ENCODE data around the gene CFLAR. TPM values are rescaled to one million over a fixed set of nuclear protein-coding genes. Genes with fewer than 3 reads are reported as not detected.

Gene CFLAR
- total and polyA plus RNA-seq, 2 of the 13 experiments (the other 11 are each of a cell fraction or from before 2014, with no cell fraction given) = 43.8 to 92.1 TPM

DNA sequence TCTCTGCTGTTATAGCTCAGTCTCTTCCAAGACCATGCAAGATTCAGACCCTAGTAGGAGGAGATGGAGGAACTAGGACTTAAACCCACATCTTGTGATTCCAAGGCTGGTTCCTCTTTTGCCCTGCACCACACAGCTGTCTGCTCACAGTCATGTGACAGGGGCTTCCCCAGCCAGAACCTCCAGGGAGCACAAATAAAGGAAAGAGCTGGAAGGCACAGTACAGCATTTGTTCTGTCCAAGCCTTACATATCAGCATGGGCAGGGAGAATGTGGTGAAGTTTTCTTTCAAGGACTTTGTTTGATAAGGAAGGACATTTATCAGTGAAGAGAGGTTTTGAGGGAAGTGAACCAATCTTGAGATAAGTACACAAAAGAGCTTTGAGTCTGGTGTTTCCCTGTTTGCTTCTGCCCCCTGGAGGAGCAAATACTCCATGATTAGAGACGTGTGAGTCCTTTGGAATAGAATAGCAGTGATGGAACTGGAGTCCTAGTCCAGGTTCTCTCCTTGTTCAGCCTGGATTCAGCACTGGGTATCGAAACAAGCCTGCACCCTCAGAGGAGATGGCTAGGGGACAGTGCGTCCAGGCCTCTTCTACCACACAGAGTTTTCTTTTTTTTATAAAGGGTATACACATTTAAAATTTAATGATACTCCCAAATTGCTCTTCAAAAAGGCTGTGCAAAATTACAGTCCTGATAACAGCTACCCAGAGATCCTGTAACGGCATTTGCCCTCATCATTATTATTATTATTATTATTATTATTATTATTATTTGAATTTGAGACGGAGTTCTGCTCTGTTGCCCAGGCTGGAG is 42.4 kb downstream of the CFLAR start (continued):
- peak; percentile 55; the same call in 1 of the 2 replicates for TF ChIP-seq FOXO1 (CRISPR knock-in tag; IDR thresholded peaks at IDR 0.05)
- 0 out of 2 replicates have a peak, but pooled peaks have one; percentile 57 for TF ChIP-seq HDAC2 (CRISPR knock-in tag; IDR thresholded peaks at IDR 0.05)
- TF ChIP-seq ZFP36L2 (CRISPR knock-in tag; IDR thresholded peaks at IDR 0.05) = 0 out of 2 replicates have a peak, but pooled peaks have one; percentile 68
- TF ChIP-seq KLF11 (CRISPR knock-in tag; IDR thresholded peaks at IDR 0.05) = peak; percentile 47; the same call in 1 of the 2 replicates
- TF ChIP-seq, protein P1, sequence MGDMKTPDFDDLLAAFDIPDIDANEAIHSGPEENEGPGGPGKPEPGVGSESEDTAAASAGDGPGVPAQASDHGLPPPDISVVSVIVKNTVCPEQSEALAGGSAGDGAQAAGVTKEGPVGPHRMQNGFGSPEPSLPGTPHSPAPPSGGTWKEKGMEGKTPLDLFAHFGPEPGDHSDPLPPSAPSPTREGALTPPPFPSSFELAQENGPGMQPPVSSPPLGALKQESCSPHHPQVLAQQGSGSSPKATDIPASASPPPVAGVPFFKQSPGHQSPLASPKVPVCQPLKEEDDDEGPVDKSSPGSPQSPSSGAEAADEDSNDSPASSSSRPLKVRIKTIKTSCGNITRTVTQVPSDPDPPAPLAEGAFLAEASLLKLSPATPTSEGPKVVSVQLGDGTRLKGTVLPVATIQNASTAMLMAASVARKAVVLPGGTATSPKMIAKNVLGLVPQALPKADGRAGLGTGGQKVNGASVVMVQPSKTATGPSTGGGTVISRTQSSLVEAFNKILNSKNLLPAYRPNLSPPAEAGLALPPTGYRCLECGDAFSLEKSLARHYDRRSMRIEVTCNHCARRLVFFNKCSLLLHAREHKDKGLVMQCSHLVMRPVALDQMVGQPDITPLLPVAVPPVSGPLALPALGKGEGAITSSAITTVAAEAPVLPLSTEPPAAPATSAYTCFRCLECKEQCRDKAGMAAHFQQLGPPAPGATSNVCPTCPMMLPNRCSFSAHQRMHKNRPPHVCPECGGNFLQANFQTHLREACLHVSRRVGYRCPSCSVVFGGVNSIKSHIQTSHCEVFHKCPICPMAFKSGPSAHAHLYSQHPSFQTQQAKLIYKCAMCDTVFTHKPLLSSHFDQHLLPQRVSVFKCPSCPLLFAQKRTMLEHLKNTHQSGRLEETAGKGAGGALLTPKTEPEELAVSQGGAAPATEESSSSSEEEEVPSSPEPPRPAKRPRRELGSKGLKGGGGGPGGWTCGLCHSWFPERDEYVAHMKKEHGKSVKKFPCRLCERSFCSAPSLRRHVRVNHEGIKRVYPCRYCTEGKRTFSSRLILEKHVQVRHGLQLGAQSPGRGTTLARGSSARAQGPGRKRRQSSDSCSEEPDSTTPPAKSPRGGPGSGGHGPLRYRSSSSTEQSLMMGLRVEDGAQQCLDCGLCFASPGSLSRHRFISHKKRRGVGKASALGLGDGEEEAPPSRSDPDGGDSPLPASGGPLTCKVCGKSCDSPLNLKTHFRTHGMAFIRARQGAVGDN (CRISPR knock-in tag; IDR thresholded peaks at IDR 0.05) = no peak
- TF ChIP-seq SAP130 (CRISPR knock-in tag; IDR thresholded peaks at IDR 0.05; ENCODE audit: low read depth) = peak; percentile 82
- no peak for TF ChIP-seq ZNF556 (CRISPR knock-in tag; IDR thresholded peaks at IDR 0.05; ENCODE audit: borderline replicate concordance)
- peak; percentile 74; the same call in 1 of the 2 replicates for TF ChIP-seq KMT2A (CRISPR knock-in tag; IDR thresholded peaks at IDR 0.05)
- TF ChIP-seq, protein P2, sequence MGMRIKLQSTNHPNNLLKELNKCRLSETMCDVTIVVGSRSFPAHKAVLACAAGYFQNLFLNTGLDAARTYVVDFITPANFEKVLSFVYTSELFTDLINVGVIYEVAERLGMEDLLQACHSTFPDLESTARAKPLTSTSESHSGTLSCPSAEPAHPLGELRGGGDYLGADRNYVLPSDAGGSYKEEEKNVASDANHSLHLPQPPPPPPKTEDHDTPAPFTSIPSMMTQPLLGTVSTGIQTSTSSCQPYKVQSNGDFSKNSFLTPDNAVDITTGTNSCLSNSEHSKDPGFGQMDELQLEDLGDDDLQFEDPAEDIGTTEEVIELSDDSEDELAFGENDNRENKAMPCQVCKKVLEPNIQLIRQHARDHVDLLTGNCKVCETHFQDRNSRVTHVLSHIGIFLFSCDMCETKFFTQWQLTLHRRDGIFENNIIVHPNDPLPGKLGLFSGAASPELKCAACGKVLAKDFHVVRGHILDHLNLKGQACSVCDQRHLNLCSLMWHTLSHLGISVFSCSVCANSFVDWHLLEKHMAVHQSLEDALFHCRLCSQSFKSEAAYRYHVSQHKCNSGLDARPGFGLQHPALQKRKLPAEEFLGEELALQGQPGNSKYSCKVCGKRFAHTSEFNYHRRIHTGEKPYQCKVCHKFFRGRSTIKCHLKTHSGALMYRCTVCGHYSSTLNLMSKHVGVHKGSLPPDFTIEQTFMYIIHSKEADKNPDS (CRISPR knock-in tag; IDR thresholded peaks at IDR 0.05) = no peak
- no peak for TF ChIP-seq ZNF224 (CRISPR knock-in tag; IDR thresholded peaks at IDR 0.05)
- TF ChIP-seq, protein P3, sequence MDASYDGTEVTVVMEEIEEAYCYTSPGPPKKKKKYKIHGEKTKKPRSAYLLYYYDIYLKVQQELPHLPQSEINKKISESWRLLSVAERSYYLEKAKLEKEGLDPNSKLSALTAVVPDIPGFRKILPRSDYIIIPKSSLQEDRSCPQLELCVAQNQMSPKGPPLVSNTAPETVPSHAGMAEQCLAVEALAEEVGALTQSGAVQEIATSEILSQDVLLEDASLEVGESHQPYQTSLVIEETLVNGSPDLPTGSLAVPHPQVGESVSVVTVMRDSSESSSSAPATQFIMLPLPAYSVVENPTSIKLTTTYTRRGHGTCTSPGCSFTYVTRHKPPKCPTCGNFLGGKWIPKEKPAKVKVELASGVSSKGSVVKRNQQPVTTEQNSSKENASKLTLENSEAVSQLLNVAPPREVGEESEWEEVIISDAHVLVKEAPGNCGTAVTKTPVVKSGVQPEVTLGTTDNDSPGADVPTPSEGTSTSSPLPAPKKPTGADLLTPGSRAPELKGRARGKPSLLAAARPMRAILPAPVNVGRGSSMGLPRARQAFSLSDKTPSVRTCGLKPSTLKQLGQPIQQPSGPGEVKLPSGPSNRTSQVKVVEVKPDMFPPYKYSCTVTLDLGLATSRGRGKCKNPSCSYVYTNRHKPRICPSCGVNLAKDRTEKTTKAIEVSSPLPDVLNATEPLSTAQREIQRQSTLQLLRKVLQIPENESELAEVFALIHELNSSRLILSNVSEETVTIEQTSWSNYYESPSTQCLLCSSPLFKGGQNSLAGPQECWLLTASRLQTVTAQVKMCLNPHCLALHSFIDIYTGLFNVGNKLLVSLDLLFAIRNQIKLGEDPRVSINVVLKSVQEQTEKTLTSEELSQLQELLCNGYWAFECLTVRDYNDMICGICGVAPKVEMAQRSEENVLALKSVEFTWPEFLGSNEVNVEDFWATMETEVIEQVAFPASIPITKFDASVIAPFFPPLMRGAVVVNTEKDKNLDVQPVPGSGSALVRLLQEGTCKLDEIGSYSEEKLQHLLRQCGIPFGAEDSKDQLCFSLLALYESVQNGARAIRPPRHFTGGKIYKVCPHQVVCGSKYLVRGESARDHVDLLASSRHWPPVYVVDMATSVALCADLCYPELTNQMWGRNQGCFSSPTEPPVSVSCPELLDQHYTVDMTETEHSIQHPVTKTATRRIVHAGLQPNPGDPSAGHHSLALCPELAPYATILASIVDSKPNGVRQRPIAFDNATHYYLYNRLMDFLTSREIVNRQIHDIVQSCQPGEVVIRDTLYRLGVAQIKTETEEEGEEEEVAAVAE (CRISPR knock-in tag; IDR thresholded peaks at IDR 0.05; ENCODE audit: borderline replicate concordance) = peak; percentile 88; the same call in 1 of the 2 replicates
- peak; percentile 72 for TF ChIP-seq KAT8 (CRISPR knock-in tag; IDR thresholded peaks at IDR 0.05)
- TF ChIP-seq ZNF562 (CRISPR knock-in tag; IDR thresholded peaks at IDR 0.05; ENCODE audit: borderline replicate concordance) = no peak
- peak; percentile 70 for TF ChIP-seq ZNF331 (CRISPR knock-in tag; IDR thresholded peaks at IDR 0.05)
- peak; percentile 56; the same call in 1 of the 2 replicates for TF ChIP-seq FOXK1 (CRISPR knock-in tag; IDR thresholded peaks at IDR 0.05; ENCODE audit: borderline replicate concordance, low read depth)
- no peak for TF ChIP-seq RBM22 (optimal IDR thresholded peaks at IDR 0.05; ENCODE audit: low read length)
- TF ChIP-seq, protein P4, sequence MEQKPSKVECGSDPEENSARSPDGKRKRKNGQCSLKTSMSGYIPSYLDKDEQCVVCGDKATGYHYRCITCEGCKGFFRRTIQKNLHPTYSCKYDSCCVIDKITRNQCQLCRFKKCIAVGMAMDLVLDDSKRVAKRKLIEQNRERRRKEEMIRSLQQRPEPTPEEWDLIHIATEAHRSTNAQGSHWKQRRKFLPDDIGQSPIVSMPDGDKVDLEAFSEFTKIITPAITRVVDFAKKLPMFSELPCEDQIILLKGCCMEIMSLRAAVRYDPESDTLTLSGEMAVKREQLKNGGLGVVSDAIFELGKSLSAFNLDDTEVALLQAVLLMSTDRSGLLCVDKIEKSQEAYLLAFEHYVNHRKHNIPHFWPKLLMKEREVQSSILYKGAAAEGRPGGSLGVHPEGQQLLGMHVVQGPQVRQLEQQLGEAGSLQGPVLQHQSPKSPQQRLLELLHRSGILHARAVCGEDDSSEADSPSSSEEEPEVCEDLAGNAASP (CRISPR knock-in tag; IDR thresholded peaks at IDR 0.05; ENCODE audit: borderline replicate concordance) = 0 out of 2 replicates have a peak, but pooled peaks have one; percentile 28
